GM18870 (cell line): ENCODE data around the gene SNRPB.

ENCODE experiments used
- ATAC-seq: cut with Tn5 transposase; IDR thresholded peaks from one replicate; pipeline ENCODE4 v1.9.1; 2021; ENCODE audit warnings: moderate library complexity; ENCODE audit not compliant: unreplicated experiment

Gene SNRPB

GRCh38 chr20:2475850-2476741, 5.5 kb upstream of the SNRPB start:
- no peak for ATAC-seq

GRCh38 chr20:2473516-2473915, 2.9 kb upstream of the SNRPB start:
- ATAC-seq, result no peak

GRCh38 chr20:2469991-2470422, 582 bp downstream of the SNRPB start:
- ATAC-seq, result no peak

- no peak for ATAC-seq
Measured at GRCh38 chr20:2468581-2469407, 1.8 kb downstream of the SNRPB start.

- ATAC-seq, result no peak
Measured at GRCh38 chr20:2467412-2467811, 3.2 kb downstream of the SNRPB start.

- no peak for ATAC-seq
Measured at GRCh38 chr20:2465100-2465499, 5.5 kb downstream of the SNRPB start.

- no peak for ATAC-seq
Measured at GRCh38 chr20:2463616-2464365, 6.8 kb downstream of the SNRPB start.

- no peak for ATAC-seq
Measured at GRCh38 chr20:2462484-2462883, 8.1 kb downstream of the SNRPB start.

- no peak for ATAC-seq
Measured at GRCh38 chr20:2460752-2461424, 9.7 kb downstream of the SNRPB start.

GRCh38 chr20:2459981-2460751, 10.4 kb downstream of the SNRPB start:
- no peak for ATAC-seq

- ATAC-seq, result no peak
Measured at GRCh38 chr20:2458919-2459499, 11.6 kb downstream of the SNRPB start.

- no peak for ATAC-seq
Measured at GRCh38 chr20:2455771-2456497, 14.7 kb downstream of the SNRPB start.

- no peak for ATAC-seq
Measured at GRCh38 chr20:2453792-2454191, 16.8 kb downstream of the SNRPB start.

- ATAC-seq, result no peak
Measured at GRCh38 chr20:2451939-2452732, 18.5 kb downstream of the SNRPB start.

- no peak for ATAC-seq
Measured at GRCh38 chr20:2451422-2451821, 19.2 kb downstream of the SNRPB start.

- ATAC-seq, result no peak
Measured at GRCh38 chr20:2449386-2449785, 21.2 kb downstream of the SNRPB start.

GRCh38 chr20:2446845-2447244, 23.7 kb downstream of the SNRPB start:
- no peak for ATAC-seq

GRCh38 chr20:2431185-2431584, 39.4 kb downstream of the SNRPB start:
- no peak for ATAC-seq
